GM21825 (cell line): ENCODE results near the gene PTCD2.
"Not testable (repeated sequence)": the region's sequence is repeated elsewhere in the genome, so short reads cannot be mapped to it uniquely, and the experiment has no call there.

Experiments used
- ATAC-seq: cut with Tn5 transposase; IDR thresholded peaks from one replicate; pipeline ENCODE4 v1.9.1; 2021; ENCODE audit warnings: mild to moderate bottlenecking, moderate library complexity; ENCODE audit not compliant: unreplicated experiment

The PTCD2 gene

GRCh38 chr5:72377910-72378638 lies 57.9 kb downstream of the PTCD2 start:
- no peak for ATAC-seq

- ATAC-seq: no peak
Observed at GRCh38 chr5:72378639-72379289, 58.6 kb downstream of the PTCD2 start.

- ATAC-seq: no peak
Observed at GRCh38 chr5:72379936-72380335, 59.8 kb downstream of the PTCD2 start.

GRCh38 chr5:72380492-72381274 lies 60.5 kb downstream of the PTCD2 start:
- ATAC-seq: peak; percentile 50

GRCh38 chr5:72383280-72383679 lies 63.1 kb downstream of the PTCD2 start:
- no peak for ATAC-seq

- ATAC-seq: no peak
Observed at GRCh38 chr5:72383726-72384125, 63.6 kb downstream of the PTCD2 start.

GRCh38 chr5:72386639-72387038 lies 66.5 kb downstream of the PTCD2 start:
- no peak for ATAC-seq

GRCh38 chr5:72387985-72388384 lies 67.8 kb downstream of the PTCD2 start:
- ATAC-seq: no peak

- no peak for ATAC-seq
Observed at GRCh38 chr5:72388646-72389045, 68.5 kb downstream of the PTCD2 start.

- ATAC-seq: no peak
Observed at GRCh38 chr5:72390836-72391235, 70.7 kb downstream of the PTCD2 start.

- no peak for ATAC-seq
Observed at GRCh38 chr5:72392326-72392733, 72.2 kb downstream of the PTCD2 start.

GRCh38 chr5:72393052-72393451 lies 72.9 kb downstream of the PTCD2 start:
- no peak for ATAC-seq

GRCh38 chr5:72394688-72395087 lies 74.5 kb downstream of the PTCD2 start:
- no peak for ATAC-seq

GRCh38 chr5:72397836-72398235 lies 77.7 kb downstream of the PTCD2 start:
- no peak for ATAC-seq

- no peak for ATAC-seq
Observed at GRCh38 chr5:72400950-72401349, 80.8 kb downstream of the PTCD2 start.

- ATAC-seq: no peak
Observed at GRCh38 chr5:72402381-72402890, 82.3 kb downstream of the PTCD2 start.

- no peak for ATAC-seq
Observed at GRCh38 chr5:72402959-72403628, 82.9 kb downstream of the PTCD2 start.

GRCh38 chr5:72404771-72405170 lies 84.6 kb downstream of the PTCD2 start:
- not testable (repeated sequence) for ATAC-seq

GRCh38 chr5:72407078-72407477 lies 86.9 kb downstream of the PTCD2 start:
- no peak for ATAC-seq

- no peak for ATAC-seq
Observed at GRCh38 chr5:72407541-72407940, 87.4 kb downstream of the PTCD2 start.

GRCh38 chr5:72408127-72408526 lies 88.0 kb downstream of the PTCD2 start:
- no peak for ATAC-seq
